HEK293 (cell line): ENCODE measurements around the gene TTYH1.
A peak's percentile ranks its signal among the peaks of the same experiment; 100 is the strongest.

Experiments
- CTCF ChIA-PET: fragments of 350-600 bp; formaldehyde crosslinking; extraction: SDS; loops from one replicate; lab custom pipeline; 2021; ENCODE audit warnings: antibody characterized with exemption; lab: Yijun Ruan, JAX
- POLR2A ChIA-PET: fragments of 300-600 bp; formaldehyde crosslinking; extraction: SDS; loops from one replicate; lab custom pipeline; 2020; ENCODE audit warnings: antibody characterized with exemption, inconsistent platforms; lab: Yijun Ruan, JAX
- H3K27ac ChIP-seq: fragments of 200-500 bp; sonication (Bioruptor generic); 2 replicates; pipeline ENCODE4 v1.5.1; 2014; ENCODE audit warnings: low read depth, low read length, control low read depth, inconsistent platforms; ENCODE audit errors: extremely low read depth
- H3K36me3 ChIP-seq, 2 experiments: fragments of 200-500 bp in 1 of 2; sonication (Bioruptor generic) in 1 of 2; 1 replicate in 1 of 2; 2 replicates in 1 of 2; pipeline ENCODE4 v1.5.1; 2014 to 2017; ENCODE audit warnings: inconsistent platforms in 2 of 2, low read length in 2 of 2; ENCODE audit not compliant: control insufficient read depth in 2 of 2, insufficient read depth in 1 of 2
- H3K4me1 ChIP-seq: fragments of 200-500 bp; sonication (Bioruptor generic); 2 replicates; pipeline ENCODE4 v1.5.1; 2014; ENCODE audit warnings: mild to moderate bottlenecking, low read length, inconsistent platforms; ENCODE audit not compliant: control insufficient read depth, insufficient read depth
- H3K4me3 ChIP-seq: 2 replicates; pipeline ENCODE4 v1.5.1; 2011; ENCODE audit warnings: low read depth, mild to moderate bottlenecking, control low read depth, low read length, moderate library complexity
- H3K9me3 ChIP-seq: fragments of 200-500 bp; sonication (Bioruptor generic); 2 replicates; pipeline ENCODE4 v1.5.1; 2014; ENCODE audit warnings: low read depth, low read length, inconsistent platforms; ENCODE audit not compliant: control insufficient read depth, insufficient read depth
- BCL11A ChIP-seq: fragments of 450-650 bp; formaldehyde crosslinking; IDR thresholded peaks from 2 replicates; pipeline ENCODE4 v1.5.1; 2016; ENCODE audit warnings: low read depth, missing biosample characterization, missing genetic modification characterization
- KLF10 ChIP-seq: fragments of 450-650 bp; IDR thresholded peaks from 2 replicates; pipeline ENCODE4 v1.5.1; 2018; ENCODE audit warnings: missing biosample characterization, mild to moderate bottlenecking, missing genetic modification characterization
- PRDM1 ChIP-seq: fragments of 450-650 bp; formaldehyde crosslinking; IDR thresholded peaks from 2 replicates; pipeline ENCODE4; 2016; ENCODE audit warnings: missing biosample characterization, missing genetic modification characterization
- RBAK ChIP-seq: fragments of 450-650 bp; formaldehyde crosslinking; IDR thresholded peaks from 2 replicates; pipeline ENCODE4 v1.5.1; 2016; ENCODE audit warnings: missing biosample characterization, missing genetic modification characterization
- REPIN1 ChIP-seq: fragments of 450-650 bp; formaldehyde crosslinking; IDR thresholded peaks from 2 replicates; pipeline ENCODE4 v1.5.1; 2017; ENCODE audit warnings: missing biosample characterization, missing genetic modification characterization, low read depth
- ZFP37 ChIP-seq: fragments of 450-650 bp; formaldehyde crosslinking; IDR thresholded peaks from 2 replicates; pipeline ENCODE4 v1.5.1; 2016; ENCODE audit warnings: missing biosample characterization, missing genetic modification characterization
- ZIC2 ChIP-seq: fragments of 450-650 bp; formaldehyde crosslinking; IDR thresholded peaks from 2 replicates; pipeline ENCODE4 v1.5.1; 2016; ENCODE audit warnings: missing biosample characterization, missing genetic modification characterization
- ZNF19 ChIP-seq: fragments of 450-650 bp; formaldehyde crosslinking; IDR thresholded peaks from 2 replicates; pipeline ENCODE4; 2016; ENCODE audit warnings: missing biosample characterization, missing genetic modification characterization, low read depth
- ZNF366 ChIP-seq: fragments of 450-650 bp; formaldehyde crosslinking; conservative IDR thresholded peaks from 2 replicates; pipeline ENCODE4 v1.5.1; 2016; ENCODE audit warnings: missing biosample characterization, missing genetic modification characterization
- ZNF510 ChIP-seq: fragments of 450-650 bp; formaldehyde crosslinking; IDR thresholded peaks from 2 replicates; pipeline ENCODE4 v1.5.1; 2018; ENCODE audit warnings: mild to moderate bottlenecking, missing genetic modification characterization, missing biosample characterization; ENCODE audit not compliant: insufficient replicate concordance
- ZNF596 ChIP-seq: fragments of 450-650 bp; IDR thresholded peaks from 2 replicates; pipeline ENCODE4 v1.5.0; 2018; ENCODE audit warnings: missing biosample characterization, mild to moderate bottlenecking, missing genetic modification characterization, moderate library complexity
- ZNF670 ChIP-seq: fragments of 450-650 bp; formaldehyde crosslinking; IDR thresholded peaks from 2 replicates; pipeline ENCODE4 v1.5.1; 2016; ENCODE audit warnings: missing biosample characterization, missing genetic modification characterization, low read depth
- ZNF768 ChIP-seq: fragments of 450-650 bp; formaldehyde crosslinking; IDR thresholded peaks from 2 replicates; pipeline ENCODE4 v1.5.1; 2018; ENCODE audit warnings: missing biosample characterization, mild to moderate bottlenecking, missing genetic modification characterization
- ZNF830 ChIP-seq: fragments of 450-650 bp; IDR thresholded peaks from 2 replicates; pipeline ENCODE4 v1.5.0; 2018; ENCODE audit warnings: missing biosample characterization, missing genetic modification characterization, low read depth, mild to moderate bottlenecking, moderate library complexity
- TF ChIP-seq, protein P1 (sequence below): fragments of 450-650 bp; formaldehyde crosslinking; IDR thresholded peaks from 2 replicates; pipeline ENCODE4 v1.5.1; 2016; ENCODE audit warnings: missing biosample characterization, missing genetic modification characterization
- TF ChIP-seq, protein P2 (sequence below): fragments of 450-650 bp; formaldehyde crosslinking; IDR thresholded peaks from 2 replicates; pipeline ENCODE4 v1.5.1; 2017; ENCODE audit warnings: missing biosample characterization, missing genetic modification characterization
- TF ChIP-seq, protein P3 (sequence below): IDR thresholded peaks from 2 replicates; pipeline ENCODE4 v1.6.1; 2011; ENCODE audit warnings: mild to moderate bottlenecking, low read depth, low read length, borderline replicate concordance
- TF ChIP-seq, protein P4 (sequence below): fragments of 450-650 bp; formaldehyde crosslinking; IDR thresholded peaks from 2 replicates; pipeline ENCODE4 v1.5.1; 2017; ENCODE audit warnings: missing biosample characterization, missing genetic modification characterization
- TF ChIP-seq, protein P5 (sequence below): fragments of 450-650 bp; formaldehyde crosslinking; IDR thresholded peaks from 2 replicates; pipeline ENCODE4 v1.5.0; 2017; ENCODE audit warnings: missing biosample characterization, missing genetic modification characterization, borderline replicate concordance
- TF ChIP-seq, protein P6 (sequence below): fragments of 450-650 bp; formaldehyde crosslinking; IDR thresholded peaks from 2 replicates; pipeline ENCODE4 v1.5.1; 2016; ENCODE audit warnings: missing biosample characterization, missing genetic modification characterization

Gene TTYH1

DNA sequence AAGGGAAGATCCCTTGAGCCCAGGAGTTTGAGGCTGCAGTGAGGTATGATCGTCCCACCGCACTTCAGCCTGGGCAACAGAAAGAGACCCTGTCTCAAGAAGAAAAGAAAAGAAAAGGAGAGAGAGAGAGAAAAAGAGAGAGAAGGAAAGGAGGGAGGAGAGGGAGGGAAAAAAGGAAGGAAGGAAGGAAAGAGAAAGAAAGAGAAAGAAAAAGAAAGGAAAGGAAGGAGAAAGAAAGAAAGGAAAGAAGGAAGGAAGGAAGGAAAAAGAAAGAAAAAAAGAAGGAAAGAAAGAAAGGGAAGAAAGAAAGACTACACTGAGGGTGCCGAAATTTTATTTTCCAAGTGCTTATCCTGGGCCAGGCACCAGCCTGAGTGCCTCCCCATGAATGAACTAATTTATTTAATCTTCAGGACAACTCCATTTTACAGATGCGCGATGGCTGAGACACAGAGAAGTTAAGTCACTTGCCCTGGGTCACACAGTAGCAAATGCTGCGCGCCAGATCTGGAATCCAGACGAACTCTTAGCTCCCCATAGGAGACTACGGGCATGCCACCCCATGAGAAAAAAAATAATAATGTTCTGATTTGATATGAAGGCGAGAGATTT is 55.1 kb downstream of the TTYH1 start:
- CTCF ChIA-PET, result interaction anchor here (0.7 to 3.7 kb wide), 2 partner anchors 10 to 81 kb away, joined by 3 to 34 read pairs; no protein-coding TSS in a partner anchor

DNA sequence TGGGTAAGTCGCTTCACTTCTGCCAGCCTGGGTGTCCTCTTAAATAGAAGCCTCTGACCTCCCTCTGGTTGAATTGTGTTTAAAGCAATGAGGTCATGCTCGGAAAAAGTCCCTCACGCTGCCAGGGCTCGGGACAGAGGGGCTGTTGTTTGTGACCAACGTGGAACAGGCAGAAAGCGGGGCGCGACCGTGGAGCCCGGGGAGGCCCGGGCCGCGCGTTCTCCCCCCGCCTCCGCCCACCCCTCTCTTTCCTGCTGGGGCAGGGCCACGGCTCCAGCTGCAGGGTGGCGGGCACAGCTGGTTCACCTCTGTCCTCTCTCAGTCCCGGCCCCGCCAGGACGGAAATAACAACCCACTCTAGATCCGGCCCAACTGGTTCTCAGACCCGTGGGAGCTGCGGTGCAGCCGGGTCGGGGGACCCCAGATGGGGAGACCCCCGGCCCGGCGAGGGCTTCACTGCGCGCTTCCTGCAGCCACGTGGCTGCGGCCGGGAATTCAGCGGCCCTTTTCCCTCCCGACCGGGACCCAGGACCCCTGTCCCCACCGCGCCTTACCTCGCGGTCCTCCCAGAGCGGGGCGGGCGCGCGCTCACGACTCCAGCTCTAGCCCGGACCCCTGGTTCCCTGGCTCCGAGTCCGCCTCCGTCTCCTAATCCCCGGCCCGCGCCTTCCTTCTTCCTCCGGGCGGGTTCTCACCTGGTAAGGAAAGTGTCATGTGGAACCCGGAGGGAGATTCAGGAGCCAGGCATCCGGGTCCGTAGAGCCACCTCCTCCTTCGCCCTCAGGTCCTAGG is 55.9 kb downstream of the TTYH1 start:
- H3K4me3 ChIP-seq, result no peak overlapping the region
- H3K9me3 ChIP-seq, result no peaks in the 10 kb centered on the region
- CTCF ChIA-PET, result interaction anchor here (0.6 to 3.7 kb wide), 3 partner anchors 9 to 619 kb away, joined by 3 to 34 read pairs (median 3); no protein-coding TSS in a partner anchor
- H3K36me3 ChIP-seq, result no peaks in the 10 kb centered on the region
- TF ChIP-seq, protein P1, sequence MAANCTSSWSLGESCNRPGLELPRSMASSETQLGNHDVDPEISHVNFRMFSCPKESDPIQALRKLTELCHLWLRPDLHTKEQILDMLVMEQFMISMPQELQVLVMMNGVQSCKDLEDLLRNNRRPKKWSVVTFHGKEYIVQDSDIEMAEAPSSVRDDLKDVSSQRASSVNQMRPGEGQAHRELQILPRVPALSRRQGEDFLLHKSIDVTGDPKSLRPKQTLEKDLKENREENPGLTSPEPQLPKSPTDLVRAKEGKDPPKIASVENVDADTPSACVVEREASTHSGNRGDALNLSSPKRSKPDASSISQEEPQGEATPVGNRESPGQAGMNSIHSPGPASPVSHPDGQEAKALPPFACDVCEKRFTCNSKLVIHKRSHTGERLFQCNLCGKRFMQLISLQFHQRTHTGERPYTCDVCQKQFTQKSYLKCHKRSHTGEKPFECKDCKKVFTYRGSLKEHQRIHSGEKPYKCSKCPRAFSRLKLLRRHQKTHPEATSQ (tag by site-specific recombination), result no peak
- TF ChIP-seq ZNF596 (tag by site-specific recombination), result no peak
- no peak for TF ChIP-seq KLF10 (tag by site-specific recombination)
- TF ChIP-seq ZNF510 (tag by site-specific recombination), result no peak
- no peak for TF ChIP-seq BCL11A (tag by site-specific recombination)
- TF ChIP-seq ZFP37, result no peak
- no peak for TF ChIP-seq ZNF830
- no peak for TF ChIP-seq ZNF670 (tag by site-specific recombination)
- TF ChIP-seq, protein P2, sequence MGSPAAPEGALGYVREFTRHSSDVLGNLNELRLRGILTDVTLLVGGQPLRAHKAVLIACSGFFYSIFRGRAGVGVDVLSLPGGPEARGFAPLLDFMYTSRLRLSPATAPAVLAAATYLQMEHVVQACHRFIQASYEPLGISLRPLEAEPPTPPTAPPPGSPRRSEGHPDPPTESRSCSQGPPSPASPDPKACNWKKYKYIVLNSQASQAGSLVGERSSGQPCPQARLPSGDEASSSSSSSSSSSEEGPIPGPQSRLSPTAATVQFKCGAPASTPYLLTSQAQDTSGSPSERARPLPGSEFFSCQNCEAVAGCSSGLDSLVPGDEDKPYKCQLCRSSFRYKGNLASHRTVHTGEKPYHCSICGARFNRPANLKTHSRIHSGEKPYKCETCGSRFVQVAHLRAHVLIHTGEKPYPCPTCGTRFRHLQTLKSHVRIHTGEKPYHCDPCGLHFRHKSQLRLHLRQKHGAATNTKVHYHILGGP (tag by site-specific recombination), result no peak
- TF ChIP-seq, protein P3, sequence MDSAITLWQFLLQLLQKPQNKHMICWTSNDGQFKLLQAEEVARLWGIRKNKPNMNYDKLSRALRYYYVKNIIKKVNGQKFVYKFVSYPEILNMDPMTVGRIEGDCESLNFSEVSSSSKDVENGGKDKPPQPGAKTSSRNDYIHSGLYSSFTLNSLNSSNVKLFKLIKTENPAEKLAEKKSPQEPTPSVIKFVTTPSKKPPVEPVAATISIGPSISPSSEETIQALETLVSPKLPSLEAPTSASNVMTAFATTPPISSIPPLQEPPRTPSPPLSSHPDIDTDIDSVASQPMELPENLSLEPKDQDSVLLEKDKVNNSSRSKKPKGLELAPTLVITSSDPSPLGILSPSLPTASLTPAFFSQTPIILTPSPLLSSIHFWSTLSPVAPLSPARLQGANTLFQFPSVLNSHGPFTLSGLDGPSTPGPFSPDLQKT, result no peak
- TF ChIP-seq, protein P4, sequence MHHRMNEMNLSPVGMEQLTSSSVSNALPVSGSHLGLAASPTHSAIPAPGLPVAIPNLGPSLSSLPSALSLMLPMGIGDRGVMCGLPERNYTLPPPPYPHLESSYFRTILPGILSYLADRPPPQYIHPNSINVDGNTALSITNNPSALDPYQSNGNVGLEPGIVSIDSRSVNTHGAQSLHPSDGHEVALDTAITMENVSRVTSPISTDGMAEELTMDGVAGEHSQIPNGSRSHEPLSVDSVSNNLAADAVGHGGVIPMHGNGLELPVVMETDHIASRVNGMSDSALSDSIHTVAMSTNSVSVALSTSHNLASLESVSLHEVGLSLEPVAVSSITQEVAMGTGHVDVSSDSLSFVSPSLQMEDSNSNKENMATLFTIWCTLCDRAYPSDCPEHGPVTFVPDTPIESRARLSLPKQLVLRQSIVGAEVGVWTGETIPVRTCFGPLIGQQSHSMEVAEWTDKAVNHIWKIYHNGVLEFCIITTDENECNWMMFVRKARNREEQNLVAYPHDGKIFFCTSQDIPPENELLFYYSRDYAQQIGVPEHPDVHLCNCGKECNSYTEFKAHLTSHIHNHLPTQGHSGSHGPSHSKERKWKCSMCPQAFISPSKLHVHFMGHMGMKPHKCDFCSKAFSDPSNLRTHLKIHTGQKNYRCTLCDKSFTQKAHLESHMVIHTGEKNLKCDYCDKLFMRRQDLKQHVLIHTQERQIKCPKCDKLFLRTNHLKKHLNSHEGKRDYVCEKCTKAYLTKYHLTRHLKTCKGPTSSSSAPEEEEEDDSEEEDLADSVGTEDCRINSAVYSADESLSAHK (tag by site-specific recombination), result no peak
- TF ChIP-seq, protein P5, sequence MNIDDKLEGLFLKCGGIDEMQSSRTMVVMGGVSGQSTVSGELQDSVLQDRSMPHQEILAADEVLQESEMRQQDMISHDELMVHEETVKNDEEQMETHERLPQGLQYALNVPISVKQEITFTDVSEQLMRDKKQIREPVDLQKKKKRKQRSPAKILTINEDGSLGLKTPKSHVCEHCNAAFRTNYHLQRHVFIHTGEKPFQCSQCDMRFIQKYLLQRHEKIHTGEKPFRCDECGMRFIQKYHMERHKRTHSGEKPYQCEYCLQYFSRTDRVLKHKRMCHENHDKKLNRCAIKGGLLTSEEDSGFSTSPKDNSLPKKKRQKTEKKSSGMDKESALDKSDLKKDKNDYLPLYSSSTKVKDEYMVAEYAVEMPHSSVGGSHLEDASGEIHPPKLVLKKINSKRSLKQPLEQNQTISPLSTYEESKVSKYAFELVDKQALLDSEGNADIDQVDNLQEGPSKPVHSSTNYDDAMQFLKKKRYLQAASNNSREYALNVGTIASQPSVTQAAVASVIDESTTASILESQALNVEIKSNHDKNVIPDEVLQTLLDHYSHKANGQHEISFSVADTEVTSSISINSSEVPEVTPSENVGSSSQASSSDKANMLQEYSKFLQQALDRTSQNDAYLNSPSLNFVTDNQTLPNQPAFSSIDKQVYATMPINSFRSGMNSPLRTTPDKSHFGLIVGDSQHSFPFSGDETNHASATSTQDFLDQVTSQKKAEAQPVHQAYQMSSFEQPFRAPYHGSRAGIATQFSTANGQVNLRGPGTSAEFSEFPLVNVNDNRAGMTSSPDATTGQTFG (tag by site-specific recombination), result no peak
- no peak for TF ChIP-seq REPIN1 (tag by site-specific recombination)
- no peak for TF ChIP-seq RBAK
- TF ChIP-seq, protein P6, sequence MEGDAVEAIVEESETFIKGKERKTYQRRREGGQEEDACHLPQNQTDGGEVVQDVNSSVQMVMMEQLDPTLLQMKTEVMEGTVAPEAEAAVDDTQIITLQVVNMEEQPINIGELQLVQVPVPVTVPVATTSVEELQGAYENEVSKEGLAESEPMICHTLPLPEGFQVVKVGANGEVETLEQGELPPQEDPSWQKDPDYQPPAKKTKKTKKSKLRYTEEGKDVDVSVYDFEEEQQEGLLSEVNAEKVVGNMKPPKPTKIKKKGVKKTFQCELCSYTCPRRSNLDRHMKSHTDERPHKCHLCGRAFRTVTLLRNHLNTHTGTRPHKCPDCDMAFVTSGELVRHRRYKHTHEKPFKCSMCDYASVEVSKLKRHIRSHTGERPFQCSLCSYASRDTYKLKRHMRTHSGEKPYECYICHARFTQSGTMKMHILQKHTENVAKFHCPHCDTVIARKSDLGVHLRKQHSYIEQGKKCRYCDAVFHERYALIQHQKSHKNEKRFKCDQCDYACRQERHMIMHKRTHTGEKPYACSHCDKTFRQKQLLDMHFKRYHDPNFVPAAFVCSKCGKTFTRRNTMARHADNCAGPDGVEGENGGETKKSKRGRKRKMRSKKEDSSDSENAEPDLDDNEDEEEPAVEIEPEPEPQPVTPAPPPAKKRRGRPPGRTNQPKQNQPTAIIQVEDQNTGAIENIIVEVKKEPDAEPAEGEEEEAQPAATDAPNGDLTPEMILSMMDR (tag by site-specific recombination), result no peak
- no peak overlapping the region for H3K27ac ChIP-seq
- POLR2A ChIA-PET, result interaction anchor here (1.5 kb wide), 1 partner anchor 40 kb away, joined by 3 read pairs; no protein-coding TSS in a partner anchor
- peaks cover 7% of the 10 kb centered on the region; the same call in 1 of the 2 replicates for H3K4me1 ChIP-seq

More for the DNA sequence above, 55.1 kb downstream of the TTYH1 start:
- Histone ChIP-seq H3K4me1 (peaks cover 7% of the 10 kb centered on the region; the same call in 1 of the 2 replicates), H3K9me3 (no peaks in the 10 kb centered on the region), H3K4me3 (no peak overlapping the region), H3K27ac (no peak overlapping the region), H3K36me3 (no peaks in the 10 kb centered on the region)
- POLR2A ChIA-PET, result interaction anchor here (1.5 kb wide), 1 partner anchor 40 kb away, joined by 3 read pairs; no protein-coding TSS in a partner anchor
- no peak for TF ChIP-seq KLF10 (tag by site-specific recombination)
- peak; percentile 76 for TF ChIP-seq ZNF768 (tag by site-specific recombination)
- TF ChIP-seq ZNF366 (tag by site-specific recombination), result peak; percentile 95
- TF ChIP-seq ZNF19, result no peak
- peak; percentile 87 for TF ChIP-seq PRDM1 (tag by site-specific recombination)
- no peak for TF ChIP-seq ZIC2 (tag by site-specific recombination)
- TF ChIP-seq, all 188 proteins: peak for 3
